ENCODE results near the gene TGFB2.

Gene TGFB2

DNA sequence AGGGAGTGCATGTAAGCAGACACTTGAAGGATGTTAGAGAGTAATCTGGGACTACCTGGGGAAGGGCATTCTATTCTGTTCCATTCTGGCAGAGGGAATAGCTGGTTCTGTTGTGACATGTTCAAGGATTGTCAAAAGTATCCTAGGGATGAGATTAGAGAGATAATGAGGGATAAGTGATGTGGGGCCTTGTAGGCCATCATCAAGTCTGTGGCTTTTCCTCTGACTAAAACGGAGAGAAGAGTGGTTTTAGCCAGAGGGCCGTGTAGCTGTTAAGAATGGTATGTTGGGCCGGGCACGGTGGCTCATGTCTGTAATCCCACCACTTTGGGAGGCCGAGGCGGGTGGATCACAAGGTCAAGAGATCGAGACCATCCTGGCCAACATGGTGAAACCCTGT lies 23.6 kb downstream of the TGFB2 start:
- Histone ChIP-seq H3K27ac (ENCODE audit: insufficient read depth, low read depth, low read length, poor library complexity, severe bottlenecking) (no peak overlapping the region), H3K36me3 (ENCODE audit: control insufficient read depth, insufficient read depth, low read length) (no peaks in the 10 kb centered on the region), H3K9me3 (ENCODE audit: control insufficient read depth, low read length) (no peaks in the 10 kb centered on the region), H3K27me3 (ENCODE audit: control insufficient read depth, insufficient read depth, low read length, poor library complexity, severe bottlenecking) (no peaks in the 10 kb centered on the region), H3K4me1 (ENCODE audit: control insufficient read depth, insufficient read depth, low read length) (no peaks in the 10 kb centered on the region), H3K4me3 (ENCODE audit: insufficient read depth, low read depth, low read length) (no peak overlapping the region)
- WGBS, 2 experiments = 91 to 96% methylated on average over 7 of the region's 7 CpGs

DNA sequence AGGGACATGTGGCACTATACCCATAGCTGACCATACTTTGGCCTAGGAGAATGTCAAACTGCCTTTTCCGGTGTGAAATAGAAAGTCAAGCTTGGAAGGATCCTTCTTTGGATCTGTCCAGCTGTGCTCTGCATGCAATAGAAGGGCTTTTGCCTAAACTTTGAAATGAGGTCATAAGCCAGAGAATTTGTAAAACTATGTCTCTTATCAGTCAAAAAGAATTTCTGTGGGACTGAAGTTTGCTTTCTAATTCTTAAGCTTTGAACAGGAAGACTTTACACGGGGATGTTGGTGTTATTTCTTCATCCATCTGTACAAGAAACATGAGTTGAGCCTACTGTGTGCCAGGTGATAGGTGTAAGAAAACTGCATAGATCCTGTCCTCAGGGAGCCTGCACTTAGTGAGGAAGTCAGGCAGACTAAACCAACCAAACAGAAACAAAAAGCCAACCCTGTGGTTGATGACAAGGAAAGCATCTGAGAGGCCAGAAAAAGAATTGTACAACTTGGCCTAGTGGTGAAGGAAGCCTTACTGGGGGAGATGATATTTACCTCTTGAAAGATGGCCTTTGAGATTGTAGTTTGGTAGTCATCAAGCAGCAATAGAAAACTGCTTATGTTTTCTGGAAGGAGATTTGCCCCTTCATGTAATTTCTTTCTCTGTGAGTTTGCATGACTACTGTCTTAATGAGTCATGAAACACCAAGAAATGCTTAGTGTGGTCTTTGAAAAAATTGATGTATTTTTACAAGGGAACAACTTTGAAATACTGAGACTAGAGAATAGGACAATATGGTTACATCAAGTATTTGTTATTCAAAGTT lies 24.8 kb downstream of the TGFB2 start:
- Histone ChIP-seq H3K27me3 (ENCODE audit: control insufficient read depth, insufficient read depth, low read length, poor library complexity, severe bottlenecking) (no peaks in the 10 kb centered on the region), H3K4me3 (ENCODE audit: insufficient read depth, low read depth, low read length) (no peak overlapping the region), H3K36me3 (ENCODE audit: control insufficient read depth, insufficient read depth, low read length) (no peaks in the 10 kb centered on the region), H3K4me1 (ENCODE audit: control insufficient read depth, insufficient read depth, low read length) (no peaks in the 10 kb centered on the region), H3K27ac (ENCODE audit: insufficient read depth, low read depth, low read length, poor library complexity, severe bottlenecking) (no peak overlapping the region), H3K9me3 (ENCODE audit: control insufficient read depth, low read length) (no peaks in the 10 kb centered on the region)
- WGBS, 2 experiments = 96 to 99% methylated on average over 2 of the region's 2 CpGs

DNA sequence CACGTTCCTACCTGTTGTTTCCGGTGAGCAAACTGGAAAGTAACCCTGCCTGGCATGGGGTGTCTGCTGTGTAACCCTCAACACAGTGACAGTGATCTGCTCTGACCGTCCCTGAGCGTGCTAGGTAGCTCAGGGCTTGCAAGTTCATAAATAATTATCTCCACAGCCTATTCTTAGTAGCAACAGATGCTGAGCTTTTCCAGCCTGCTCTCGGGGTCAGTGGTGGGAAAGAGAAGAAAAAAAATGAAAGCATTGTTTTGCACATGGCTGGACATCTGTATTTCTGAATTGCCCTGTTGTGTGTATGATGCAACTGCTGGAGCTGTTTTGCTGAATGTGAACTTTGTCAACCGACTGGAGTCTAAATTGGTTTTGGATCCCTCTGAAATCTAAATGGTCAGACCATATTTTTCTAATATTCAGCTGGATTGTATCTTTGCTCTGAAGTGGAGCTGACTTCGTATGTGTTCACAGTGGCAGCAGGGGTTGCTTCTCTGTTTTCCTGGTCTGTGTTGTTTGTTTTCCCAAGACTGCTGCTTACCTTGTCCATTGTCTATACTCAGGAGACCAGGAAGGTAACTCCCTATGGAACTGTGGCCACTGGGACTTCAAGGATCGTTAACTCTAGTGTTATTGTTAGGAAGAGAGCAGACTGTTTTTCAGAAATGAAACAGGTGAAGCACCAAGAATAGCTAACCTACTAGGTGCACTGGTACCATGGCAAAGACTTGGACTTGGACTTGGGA lies 27.0 kb downstream of the TGFB2 start:
- Histone ChIP-seq H3K9me3 (ENCODE audit: control insufficient read depth, low read length) (no peaks in the 10 kb centered on the region), H3K36me3 (ENCODE audit: control insufficient read depth, insufficient read depth, low read length) (no peaks in the 10 kb centered on the region), H3K27ac (ENCODE audit: insufficient read depth, low read depth, low read length, poor library complexity, severe bottlenecking) (no peak overlapping the region), H3K27me3 (ENCODE audit: control insufficient read depth, insufficient read depth, low read length, poor library complexity, severe bottlenecking) (no peaks in the 10 kb centered on the region), H3K4me1 (ENCODE audit: control insufficient read depth, insufficient read depth, low read length) (no peaks in the 10 kb centered on the region), H3K4me3 (ENCODE audit: insufficient read depth, low read depth, low read length) (no peak overlapping the region)
- 94 to 96% methylated on average over 8 of the region's 8 CpGs for WGBS, 2 experiments

DNA sequence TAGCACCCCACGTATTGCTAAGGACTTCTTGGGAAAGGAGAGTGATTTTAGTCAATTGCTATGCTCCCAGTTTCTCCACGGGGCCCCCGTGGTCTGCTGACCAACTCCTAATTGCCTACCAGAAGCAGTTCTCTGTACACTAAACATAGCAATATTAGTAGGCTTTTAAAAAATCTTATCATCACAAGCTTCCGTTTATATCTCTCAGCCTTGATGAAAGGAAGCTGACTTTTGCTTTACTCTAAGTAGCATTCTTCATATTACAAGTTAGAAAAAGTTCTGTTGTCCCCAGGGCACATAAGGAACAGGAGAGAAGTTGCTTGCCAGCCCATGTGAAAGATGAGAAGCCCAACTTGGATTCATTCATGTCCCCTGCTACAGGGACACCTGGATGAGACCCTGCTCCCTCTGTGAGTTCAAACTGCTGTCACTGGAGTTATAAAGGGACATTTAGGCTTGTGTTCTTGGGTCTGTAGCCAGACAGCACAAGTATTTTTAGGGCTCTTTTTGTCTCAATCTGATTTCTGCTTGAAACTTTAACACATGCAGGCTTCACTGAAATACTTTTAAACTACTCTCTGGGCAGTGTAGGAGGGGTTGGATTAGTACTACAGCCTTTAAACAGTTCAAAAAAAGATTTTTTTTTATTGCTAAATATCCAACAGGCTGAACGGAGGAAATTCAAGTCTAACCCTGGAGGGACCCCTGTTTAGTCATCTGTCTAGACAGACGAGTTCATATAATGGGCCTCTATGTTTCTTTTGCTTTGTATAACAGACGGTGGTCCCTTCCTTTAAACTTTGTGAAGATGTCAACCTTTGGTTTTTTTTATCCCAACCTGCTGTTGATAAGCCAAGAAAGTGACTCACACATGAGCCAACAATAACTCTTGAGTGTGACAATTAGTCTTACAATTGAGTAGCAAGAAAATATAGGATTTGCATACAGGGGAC lies 29.5 kb downstream of the TGFB2 start:
- no peaks in the 10 kb centered on the region for H3K4me1 ChIP-seq (ENCODE audit: control insufficient read depth, insufficient read depth, low read length)
- no peak overlapping the region for H3K27ac ChIP-seq (ENCODE audit: insufficient read depth, low read depth, low read length, poor library complexity, severe bottlenecking)
- H3K27me3 ChIP-seq (ENCODE audit: control insufficient read depth, insufficient read depth, low read length, poor library complexity, severe bottlenecking) = no peaks in the 10 kb centered on the region
- no peaks in the 10 kb centered on the region for H3K9me3 ChIP-seq (ENCODE audit: control insufficient read depth, low read length)
- H3K36me3 ChIP-seq (ENCODE audit: control insufficient read depth, insufficient read depth, low read length) = no peaks in the 10 kb centered on the region
- 87 to 89% methylated on average over 6 to 7 of the region's 7 CpGs for WGBS, 2 experiments
- H3K4me3 ChIP-seq (ENCODE audit: insufficient read depth, low read depth, low read length) = no peak overlapping the region

- H3K4me1 ChIP-seq (ENCODE audit: control insufficient read depth, insufficient read depth, low read length) = no peaks in the 10 kb centered on the region
- H3K27me3 ChIP-seq (ENCODE audit: control insufficient read depth, insufficient read depth, low read length, poor library complexity, severe bottlenecking) = no peaks in the 10 kb centered on the region
- 88 to 93% methylated on average over 2 of the region's 2 CpGs for WGBS, 2 experiments
- no peak overlapping the region for H3K4me3 ChIP-seq (ENCODE audit: insufficient read depth, low read depth, low read length)
- no peaks in the 10 kb centered on the region for H3K9me3 ChIP-seq (ENCODE audit: control insufficient read depth, low read length)
- no peak overlapping the region for H3K27ac ChIP-seq (ENCODE audit: insufficient read depth, low read depth, low read length, poor library complexity, severe bottlenecking)
- H3K36me3 ChIP-seq (ENCODE audit: control insufficient read depth, insufficient read depth, low read length) = no peaks in the 10 kb centered on the region
Measured at GRCh38 chr1:218376722-218377121, 31.6 kb downstream of the TGFB2 start.

DNA sequence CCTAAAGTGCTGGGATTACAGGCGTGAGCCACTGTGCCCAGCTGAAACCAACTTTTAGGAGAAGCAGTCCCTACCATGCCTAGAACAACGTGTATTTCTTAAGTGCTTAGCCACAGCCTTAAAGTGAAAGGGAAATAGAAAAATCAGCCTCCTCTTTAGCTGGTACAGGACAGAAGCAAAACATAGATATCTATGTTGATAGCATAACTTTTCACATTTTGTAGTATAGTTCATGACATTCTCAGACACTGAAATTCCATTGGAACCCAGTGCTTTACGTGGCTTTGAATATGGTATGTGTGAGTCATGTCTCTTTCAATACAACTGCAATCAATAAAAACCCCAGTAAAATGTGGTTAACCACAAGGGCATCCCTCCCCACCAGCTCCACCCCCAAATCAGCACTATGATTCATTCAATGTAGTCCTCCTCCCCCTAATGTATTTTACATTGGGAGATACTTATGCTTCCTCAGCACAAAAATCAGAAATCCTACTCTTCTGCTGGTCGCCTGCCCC lies 32.1 kb downstream of the TGFB2 start:
- no peaks in the 10 kb centered on the region for H3K27me3 ChIP-seq (ENCODE audit: control insufficient read depth, insufficient read depth, low read length, poor library complexity, severe bottlenecking)
- H3K36me3 ChIP-seq (ENCODE audit: control insufficient read depth, insufficient read depth, low read length) = no peaks in the 10 kb centered on the region
- WGBS, 2 experiments = 90 to 92% methylated on average over 3 to 4 of the region's 4 CpGs
- H3K4me3 ChIP-seq (ENCODE audit: insufficient read depth, low read depth, low read length) = no peak overlapping the region
- H3K27ac ChIP-seq (ENCODE audit: insufficient read depth, low read depth, low read length, poor library complexity, severe bottlenecking) = no peak overlapping the region
- no peaks in the 10 kb centered on the region for H3K9me3 ChIP-seq (ENCODE audit: control insufficient read depth, low read length)
- H3K4me1 ChIP-seq (ENCODE audit: control insufficient read depth, insufficient read depth, low read length) = no peaks in the 10 kb centered on the region

GRCh38 chr1:218380125-218380977 lies 35.2 kb downstream of the TGFB2 start:
- 93 to 95% methylated on average over 7 of the region's 7 CpGs for WGBS, 2 experiments

DNA sequence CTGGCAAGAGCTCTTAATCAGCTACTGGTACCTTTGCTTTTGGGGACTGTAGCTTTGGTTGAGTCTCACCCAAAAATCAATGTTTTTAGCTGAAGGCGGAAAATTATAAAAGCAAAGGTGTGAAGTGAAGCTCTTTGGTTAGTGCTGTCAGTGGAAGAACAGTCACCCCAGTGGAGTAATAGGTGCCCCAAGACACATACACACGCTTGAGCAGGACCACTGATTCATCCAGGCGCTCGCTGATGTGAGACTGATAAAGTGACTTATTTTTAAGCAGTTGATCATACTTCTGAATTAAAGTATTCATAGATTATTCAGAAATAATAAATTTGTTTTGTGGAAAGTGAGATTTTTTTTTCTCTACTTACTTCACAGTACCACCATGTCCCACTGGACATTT lies 37.1 kb downstream of the TGFB2 start:
- Histone ChIP-seq H3K27ac (ENCODE audit: insufficient read depth, low read depth, low read length, poor library complexity, severe bottlenecking) (no peak overlapping the region), H3K36me3 (ENCODE audit: control insufficient read depth, insufficient read depth, low read length) (no peaks in the 10 kb centered on the region), H3K4me3 (ENCODE audit: insufficient read depth, low read depth, low read length) (no peak overlapping the region), H3K27me3 (ENCODE audit: control insufficient read depth, insufficient read depth, low read length, poor library complexity, severe bottlenecking) (no peaks in the 10 kb centered on the region), H3K9me3 (ENCODE audit: control insufficient read depth, low read length) (no peaks in the 10 kb centered on the region), H3K4me1 (ENCODE audit: control insufficient read depth, insufficient read depth, low read length) (no peaks in the 10 kb centered on the region)
- WGBS, 2 experiments = 99 to 100% methylated on average over 2 to 4 of the region's 4 CpGs

More at GRCh38 chr1:218380125-218380977, 35.2 kb downstream of the TGFB2 start:
- Histone ChIP-seq H3K36me3 (ENCODE audit: control insufficient read depth, insufficient read depth, low read length) (no peaks in the 10 kb centered on the region), H3K4me1 (ENCODE audit: control insufficient read depth, insufficient read depth, low read length) (no peaks in the 10 kb centered on the region), H3K27me3 (ENCODE audit: control insufficient read depth, insufficient read depth, low read length, poor library complexity, severe bottlenecking) (no peaks in the 10 kb centered on the region), H3K9me3 (ENCODE audit: control insufficient read depth, low read length) (no peaks in the 10 kb centered on the region), H3K27ac (ENCODE audit: insufficient read depth, low read depth, low read length, poor library complexity, severe bottlenecking) (no peak overlapping the region), H3K4me3 (ENCODE audit: insufficient read depth, low read depth, low read length) (no peak overlapping the region)

DNA sequence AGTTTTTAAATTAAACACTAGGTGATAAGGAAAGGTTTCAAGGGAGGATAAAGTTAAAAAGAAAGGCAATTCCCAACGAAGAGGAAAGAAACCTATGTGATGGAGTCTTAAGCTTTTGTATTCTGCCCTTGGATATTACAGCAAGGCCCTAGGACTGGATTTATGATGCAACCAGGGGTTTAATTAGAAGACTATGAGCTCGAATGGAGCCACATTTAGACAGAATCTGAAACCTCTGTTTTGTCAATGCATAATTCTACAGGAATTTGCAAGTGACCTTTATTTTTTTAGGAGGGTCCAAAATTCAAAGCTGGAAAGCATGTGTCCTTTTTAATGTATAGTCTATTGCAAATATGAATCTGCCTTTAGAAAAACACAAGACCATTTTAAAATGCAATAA lies 37.9 kb downstream of the TGFB2 start:
- no peaks in the 10 kb centered on the region for H3K9me3 ChIP-seq (ENCODE audit: control insufficient read depth, low read length)
- no peak overlapping the region for H3K4me3 ChIP-seq (ENCODE audit: insufficient read depth, low read depth, low read length)
- no peaks in the 10 kb centered on the region for H3K36me3 ChIP-seq (ENCODE audit: control insufficient read depth, insufficient read depth, low read length)
- WGBS, 2 experiments = 89 to 94% methylated on average over 2 of the region's 2 CpGs
- H3K27me3 ChIP-seq (ENCODE audit: control insufficient read depth, insufficient read depth, low read length, poor library complexity, severe bottlenecking) = no peaks in the 10 kb centered on the region
- H3K27ac ChIP-seq (ENCODE audit: insufficient read depth, low read depth, low read length, poor library complexity, severe bottlenecking) = no peak overlapping the region
- no peaks in the 10 kb centered on the region for H3K4me1 ChIP-seq (ENCODE audit: control insufficient read depth, insufficient read depth, low read length)
